Amniotic epithelial cell (primary cell): ENCODE data around the gene SPCS3.
A peak's percentile ranks its signal among the peaks of the same experiment; 100 is the strongest.
"Not testable (repeated sequence)": the region's sequence is repeated elsewhere in the genome, so short reads cannot be mapped to it uniquely, and the experiment has no call there.

Source experiments
- DNase-seq: peaks from one replicate; pipeline ENCODE4 v3.0.0-alpha.2; 2010; ENCODE audit warnings: low read depth

Gene SPCS3

DNA sequence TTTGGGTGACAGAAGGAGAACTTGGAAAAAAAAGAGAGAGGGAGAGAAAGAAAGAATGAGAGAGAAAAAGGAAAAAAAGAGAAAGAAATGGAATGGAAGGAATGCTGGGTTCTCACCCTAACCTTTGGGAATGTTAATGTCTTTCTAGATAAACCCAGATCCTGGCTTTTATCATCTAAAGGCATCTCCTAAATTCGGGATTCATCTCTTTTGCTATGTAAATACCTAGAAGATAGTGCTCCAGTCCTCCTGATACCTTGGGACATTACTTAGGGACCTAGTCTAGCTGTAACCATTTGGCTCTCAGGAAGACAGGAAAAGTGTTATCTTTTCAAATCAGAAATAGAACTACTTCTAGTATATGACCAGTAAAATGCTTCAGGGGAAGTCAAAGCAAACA, 15.8 kb upstream of the SPCS3 start:
- no peak for DNase-seq

DNA sequence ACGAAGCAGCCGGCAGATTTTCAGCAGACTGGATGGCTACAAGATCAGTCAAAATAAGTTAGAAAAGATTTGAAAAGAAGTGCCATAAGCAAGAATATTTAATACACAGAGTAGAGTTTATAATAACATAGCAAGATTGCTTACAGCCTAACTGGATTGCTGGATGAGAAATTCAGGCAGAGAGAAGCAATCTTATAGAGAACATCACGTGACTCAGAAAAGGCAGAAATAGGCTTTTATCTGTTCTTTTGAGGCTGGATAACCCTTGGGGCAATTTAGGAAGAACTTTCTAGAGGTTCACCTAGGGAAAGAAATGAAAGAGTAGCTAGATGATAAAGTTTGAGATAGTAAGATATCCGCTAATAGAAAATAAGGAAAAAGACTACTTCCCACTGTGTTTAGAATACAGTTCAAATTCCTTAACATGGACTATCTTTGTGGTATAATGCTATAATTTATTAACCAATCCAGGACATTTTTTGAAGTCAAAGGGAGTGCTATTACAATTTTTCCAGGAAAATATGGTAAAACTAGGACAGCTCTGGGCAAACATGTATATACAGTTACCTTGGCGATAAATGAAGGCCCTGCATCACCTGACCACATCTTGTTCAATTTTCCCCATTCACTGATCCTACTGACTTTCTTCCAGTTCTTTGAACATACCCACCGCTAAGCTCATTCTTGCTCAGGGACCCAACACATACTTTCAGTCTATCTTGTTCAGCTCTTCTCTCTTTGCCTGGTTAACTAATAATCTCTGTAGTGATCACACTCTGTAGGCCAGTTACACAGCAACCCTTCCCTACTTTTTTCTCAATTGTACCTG, 12.7 kb upstream of the SPCS3 start:
- DNase-seq: no peak

DNA sequence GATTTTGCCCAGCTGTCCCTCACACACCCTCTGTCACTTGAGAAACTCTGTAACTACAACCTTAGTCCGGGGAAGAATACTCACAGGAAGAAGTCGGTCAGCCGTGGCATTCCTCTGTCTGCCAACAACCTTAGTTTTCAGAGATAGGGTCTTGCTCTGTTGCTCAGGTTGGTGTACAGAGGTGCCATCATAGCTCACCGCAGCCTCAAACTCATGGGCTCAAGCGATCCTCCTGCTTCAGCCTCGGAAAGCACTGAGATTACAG, 12.2 kb upstream of the SPCS3 start:
- DNase-seq: no peak

DNA sequence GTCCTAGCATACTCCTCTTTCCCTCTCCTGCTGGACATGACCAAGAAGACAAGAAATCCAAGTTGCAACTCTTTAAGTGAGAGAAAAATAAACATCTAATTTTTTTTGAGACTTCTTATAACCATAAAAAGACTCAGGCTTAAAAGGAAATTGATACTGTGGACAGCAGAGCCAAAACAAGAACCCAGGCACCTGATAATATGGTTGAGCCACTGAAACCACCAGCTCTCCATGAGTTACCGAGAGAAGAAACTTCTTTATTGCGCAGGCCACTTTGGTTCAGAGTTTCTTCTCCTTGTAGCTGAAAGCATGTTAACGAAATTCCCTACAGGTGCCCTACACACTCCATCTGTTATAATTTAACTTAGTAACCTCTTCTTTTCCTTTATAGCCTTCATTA, 11.3 kb upstream of the SPCS3 start:
- DNase-seq: no peak

DNA sequence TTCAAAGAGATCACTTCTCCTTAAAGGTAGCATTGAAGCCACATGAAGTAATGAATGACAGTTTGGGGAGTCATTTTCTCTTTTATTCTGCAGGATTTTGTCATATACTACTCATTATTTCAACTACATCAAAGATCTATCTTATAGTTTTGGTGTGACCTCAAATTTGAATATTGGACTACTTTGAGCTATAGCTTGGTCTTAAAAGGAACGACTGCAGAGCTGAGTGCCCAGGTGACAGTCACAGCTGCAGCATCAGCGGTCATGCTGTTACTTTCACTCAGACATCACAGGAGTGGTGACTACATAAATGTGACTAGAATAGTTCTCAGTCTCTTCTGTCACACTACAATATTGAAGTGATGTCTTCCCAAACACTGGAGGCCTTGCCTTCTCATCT, 10.7 kb upstream of the SPCS3 start:
- no peak for DNase-seq

DNA sequence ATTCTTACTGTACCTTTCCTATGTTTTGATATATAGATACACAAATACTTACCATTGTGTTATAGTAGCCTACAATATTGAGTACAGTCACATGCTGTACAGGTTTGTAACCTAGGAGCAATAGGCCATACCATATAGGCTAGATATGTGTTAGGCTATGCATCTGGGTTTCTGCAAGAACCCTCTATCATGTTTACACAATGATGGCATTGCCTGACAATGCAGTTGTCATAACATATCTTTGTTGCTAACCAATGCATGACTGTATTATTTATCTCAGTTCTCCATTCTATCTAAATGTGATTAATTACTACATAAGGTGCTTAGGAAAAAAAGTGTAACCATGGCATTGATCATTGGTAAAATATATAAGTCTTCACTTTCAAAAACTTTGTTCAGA, 10.0 kb upstream of the SPCS3 start:
- no peak for DNase-seq

DNA sequence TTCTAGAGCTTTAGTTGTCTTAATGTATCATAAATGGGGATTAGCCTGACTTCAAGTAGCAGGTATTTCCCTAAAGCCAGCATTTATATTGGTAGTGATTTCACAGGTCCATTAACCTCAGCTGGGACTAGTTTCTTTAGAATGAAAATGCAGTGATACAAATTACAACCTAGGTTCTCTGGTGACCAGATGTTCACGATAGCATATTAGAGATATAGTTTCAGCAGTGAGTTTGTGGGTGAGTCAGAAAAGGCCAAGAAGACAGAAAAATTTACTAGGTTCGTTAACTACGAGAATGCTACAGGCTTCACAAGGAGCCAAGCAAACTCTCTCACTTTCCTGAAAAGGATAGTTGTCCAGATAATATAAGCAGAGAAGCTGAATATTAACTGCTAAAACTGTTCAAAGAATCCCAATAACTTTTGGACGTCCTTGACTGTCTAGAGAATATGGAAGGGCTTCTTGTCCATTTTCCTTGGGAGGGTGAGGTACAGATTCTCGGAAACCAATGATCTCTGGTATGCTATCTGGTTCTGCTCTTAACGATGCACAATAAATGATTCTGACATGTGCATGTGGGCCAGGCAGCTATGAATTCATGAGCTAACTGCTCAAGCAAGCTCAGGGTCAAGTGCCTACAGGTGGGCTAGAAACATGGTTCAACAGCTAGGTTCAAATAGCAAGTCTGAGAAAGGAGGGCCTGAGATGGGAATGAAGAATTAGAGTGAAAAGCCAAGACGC, 6.0 kb upstream of the SPCS3 start:
- DNase-seq: no peak

DNA sequence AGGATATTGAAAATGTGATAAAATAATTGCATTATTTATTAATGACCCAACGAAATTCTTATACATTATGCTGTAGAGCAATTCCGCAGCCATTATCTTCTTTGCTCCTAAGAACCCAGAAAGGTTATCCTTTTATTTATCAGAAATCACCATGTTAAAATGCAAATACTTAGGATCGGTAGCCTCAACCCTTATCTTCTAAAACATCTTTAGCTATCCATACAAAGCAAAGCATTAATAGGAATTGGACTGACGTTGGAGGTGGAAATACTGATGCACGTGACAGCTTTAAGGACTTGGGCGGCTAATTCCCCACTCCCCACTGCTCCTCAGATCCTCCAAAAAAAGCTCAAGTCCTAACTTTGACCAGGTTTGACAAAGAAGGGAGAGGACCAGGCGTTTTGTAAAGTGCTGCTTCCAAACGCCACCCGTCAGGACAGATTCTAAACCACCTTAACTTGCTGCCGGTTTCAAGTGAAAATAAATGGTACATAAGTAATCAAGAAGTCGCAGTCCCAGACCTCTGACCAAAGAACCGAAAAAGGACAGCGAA, 539 bp upstream of the SPCS3 start:
- no peak for DNase-seq

DNA sequence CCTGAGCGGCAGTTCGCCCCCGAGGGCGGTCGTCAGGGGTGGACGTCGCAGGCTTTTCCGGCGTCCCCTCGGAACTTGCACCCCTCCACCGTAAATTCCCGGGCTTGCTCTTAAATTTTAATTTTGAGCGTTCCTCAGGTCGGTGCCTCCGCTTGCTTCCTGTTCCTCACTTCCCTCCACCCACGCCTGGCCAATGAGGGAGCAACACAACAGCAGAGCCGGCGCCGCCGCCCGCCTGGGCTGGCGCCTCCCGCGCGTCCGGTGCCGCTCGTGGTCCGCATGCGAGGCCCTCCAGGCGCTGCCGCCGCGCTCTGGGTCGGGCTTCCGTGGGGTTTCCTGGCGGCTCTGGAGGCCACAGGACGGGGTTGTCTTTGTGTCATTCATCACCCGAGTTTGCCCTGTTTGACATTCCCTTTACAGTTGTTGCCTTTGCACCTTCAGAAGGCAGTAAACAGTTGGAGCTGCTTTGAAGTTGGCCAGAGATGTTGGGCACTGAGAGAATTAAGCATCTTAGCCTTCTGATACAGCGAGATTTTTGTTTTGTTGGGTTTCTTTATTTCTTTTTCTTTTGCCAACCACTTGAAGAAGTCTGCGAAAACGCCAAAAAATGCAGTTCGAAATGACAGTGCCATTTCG, 692 bp downstream of the SPCS3 start:
- DNase-seq: peak; percentile 84

DNA sequence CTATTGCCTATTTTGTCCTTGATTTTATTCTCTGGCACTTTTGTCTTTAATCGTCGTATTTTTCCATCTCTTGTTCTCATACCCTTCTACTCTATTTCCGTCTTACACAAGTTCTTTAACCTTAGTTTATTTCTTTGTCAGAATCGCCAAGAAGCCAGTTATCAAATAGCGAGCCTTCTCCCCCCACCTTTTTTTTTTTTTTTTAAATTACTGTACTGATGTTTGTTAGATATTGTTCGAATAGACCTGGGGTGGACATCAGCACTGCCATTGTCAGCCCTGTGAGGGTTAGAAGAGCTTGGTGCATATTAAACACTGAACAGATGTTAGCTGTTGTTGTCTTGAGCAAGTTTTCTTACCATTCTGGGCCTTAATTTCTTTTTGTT, 1.2 kb downstream of the SPCS3 start:
- no peak for DNase-seq

DNA sequence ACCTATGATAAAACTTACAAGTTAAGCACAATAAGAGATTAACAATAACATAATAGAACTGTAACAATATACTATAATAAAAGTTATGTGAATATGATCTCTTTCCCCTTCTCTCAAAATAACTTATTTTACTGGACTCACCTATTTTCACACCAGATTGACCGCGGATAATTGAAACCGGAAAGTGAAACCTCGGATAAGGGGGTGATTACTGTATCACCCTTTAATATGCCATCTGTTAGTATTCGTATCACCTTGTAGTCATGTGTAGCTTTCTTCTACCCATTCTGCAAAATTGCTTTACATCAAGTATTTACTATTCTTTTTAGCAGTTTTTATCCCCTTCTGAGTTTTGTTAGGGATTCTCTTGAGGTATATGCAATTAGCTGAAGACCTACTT, 1.8 kb downstream of the SPCS3 start:
- DNase-seq: no peak

DNA sequence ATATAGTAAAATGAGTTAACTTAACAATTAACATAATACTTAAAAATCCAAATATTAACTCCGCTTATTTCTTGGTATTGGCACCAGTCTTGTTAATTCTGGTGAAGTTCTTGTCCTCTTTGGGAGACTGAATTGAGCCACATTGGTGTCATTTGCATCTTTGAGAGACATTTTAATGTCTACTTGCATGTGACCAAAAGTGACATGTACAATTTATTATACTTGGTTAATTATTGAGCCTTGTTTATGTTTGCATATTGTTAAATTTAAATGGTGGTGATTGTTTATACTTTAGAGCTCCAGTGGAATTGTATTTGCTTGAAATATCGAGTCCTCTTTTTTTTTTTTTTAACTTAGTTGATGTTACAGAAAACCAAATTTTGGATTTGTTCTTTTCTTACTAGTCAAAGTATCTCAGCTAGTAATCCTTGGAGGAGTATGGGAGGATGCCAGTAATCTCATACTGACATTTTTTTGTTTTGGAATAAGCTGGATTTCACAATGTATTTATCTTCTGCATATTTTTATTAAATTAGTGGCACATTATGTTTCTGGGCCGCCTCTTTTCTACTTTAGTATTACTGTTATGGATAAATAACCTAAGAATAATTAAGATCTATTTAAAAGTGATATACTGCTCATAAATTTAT, 3.9 kb downstream of the SPCS3 start:
- peak; percentile 40 for DNase-seq

DNA sequence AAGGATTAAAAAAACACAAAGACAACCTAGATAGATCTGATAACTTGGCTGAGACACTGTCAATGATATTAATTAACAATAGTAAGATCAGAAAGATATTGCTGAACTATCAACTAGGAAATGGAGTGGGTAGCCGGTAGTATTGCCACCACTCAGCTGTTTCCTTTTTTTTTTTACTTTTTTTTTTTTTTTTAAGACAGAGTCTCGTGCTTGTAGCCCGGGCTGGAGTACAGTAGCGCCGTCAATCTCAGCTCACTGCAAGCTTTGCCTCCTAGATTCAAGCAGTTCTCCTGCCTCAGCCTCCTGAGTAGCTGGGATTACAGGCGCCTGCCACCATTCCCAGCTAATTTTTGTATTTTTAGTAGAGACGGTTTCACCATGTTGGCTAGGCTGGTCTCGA, 5.1 kb downstream of the SPCS3 start:
- not testable (repeated sequence) for DNase-seq

DNA sequence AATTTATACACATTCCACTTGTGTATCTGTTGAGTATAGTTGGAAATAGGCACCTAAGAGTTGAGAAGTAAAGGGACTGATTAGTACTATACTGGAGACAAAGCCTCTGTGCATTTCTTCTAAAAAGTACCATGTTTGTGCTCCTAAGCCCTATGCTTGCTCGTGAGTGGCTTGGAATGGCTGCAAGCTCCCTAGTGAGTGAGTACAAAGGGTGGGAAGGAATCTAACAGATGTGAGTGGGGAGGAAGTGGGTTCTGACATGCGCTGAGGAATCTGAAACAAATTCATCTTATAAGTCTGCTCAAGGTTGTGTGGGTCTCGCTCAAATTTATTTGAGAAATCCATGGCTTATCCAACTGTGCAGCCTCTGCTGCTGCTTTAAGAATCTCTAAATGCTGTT, 13.3 kb downstream of the SPCS3 start:
- peak; percentile 80 for DNase-seq

DNA sequence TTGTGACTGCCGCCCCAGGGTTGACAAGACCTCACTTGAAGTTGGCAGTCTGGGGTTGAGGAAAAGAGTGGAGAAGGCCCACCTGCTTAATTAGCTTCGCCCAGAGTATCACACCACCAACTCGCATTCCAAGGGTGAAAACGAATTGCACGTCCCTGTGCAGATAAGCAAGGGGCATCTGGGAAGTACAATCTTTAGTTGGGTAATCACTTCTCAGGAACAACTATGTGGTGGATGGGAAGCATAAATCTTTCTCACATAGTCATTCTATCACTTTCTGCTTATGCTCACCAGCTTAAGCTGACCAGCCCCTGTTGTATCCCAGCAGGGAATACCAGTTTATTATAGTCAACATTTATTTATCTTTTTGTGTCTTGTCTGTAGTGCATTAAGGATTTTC, 14.3 kb downstream of the SPCS3 start:
- DNase-seq: peak; percentile 89

DNA sequence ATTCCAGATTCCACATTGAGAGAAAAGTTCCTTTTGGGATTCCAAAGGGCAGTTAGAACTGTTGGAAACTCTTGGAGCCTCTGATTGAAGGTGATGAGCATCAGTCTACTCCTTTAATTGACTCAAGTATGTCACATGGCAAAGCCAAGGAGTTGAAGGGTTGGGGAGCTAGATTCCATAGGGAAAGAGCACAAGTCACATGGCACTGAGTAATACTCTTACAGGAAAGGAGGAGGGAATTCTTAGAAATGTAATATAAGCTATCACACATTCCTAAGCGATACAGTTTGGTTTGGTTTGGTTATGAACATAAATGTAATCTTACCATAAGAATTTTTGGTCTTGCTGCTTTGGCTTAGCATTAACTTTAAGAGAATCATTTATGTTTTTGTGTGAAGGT, 15.7 kb downstream of the SPCS3 start:
- DNase-seq: peak; percentile 56

DNA sequence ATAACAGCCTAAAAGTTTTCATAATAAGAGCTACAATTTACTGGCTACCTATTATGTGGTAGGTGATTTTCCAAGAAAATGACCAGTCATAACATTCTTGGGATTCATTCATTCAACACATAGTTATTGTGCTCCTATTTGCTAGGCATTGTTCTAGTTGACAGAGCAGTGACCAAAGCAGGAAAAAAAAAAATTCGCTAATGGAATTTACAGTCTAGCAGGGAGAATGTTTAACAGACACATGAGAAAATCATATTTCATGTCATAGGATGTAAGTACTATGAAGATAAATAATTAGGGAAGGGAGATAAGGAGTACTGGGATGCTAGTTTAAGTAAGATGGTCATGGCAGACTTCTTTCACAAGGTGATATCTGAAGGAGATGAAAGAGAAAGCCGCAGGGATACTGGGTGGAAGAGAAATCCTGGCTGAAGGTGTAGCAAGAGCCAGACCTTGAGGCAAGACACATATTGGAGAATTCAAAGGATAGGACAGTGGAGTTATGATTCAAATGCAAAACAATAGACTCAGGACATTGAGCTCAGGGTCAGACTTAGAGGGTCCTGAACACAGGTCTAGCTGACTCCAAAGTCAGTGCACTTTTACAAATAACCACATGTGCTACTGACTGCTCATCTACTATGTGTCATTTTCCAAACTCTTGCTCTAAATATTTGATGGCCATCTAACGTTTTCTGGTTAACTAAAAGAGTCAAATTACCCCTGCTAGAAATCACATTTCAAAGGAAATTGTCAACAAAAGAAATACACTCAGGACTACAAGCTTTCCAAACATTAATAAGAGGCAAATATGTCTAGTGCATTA, 20.4 kb downstream of the SPCS3 start:
- no peak for DNase-seq

DNA sequence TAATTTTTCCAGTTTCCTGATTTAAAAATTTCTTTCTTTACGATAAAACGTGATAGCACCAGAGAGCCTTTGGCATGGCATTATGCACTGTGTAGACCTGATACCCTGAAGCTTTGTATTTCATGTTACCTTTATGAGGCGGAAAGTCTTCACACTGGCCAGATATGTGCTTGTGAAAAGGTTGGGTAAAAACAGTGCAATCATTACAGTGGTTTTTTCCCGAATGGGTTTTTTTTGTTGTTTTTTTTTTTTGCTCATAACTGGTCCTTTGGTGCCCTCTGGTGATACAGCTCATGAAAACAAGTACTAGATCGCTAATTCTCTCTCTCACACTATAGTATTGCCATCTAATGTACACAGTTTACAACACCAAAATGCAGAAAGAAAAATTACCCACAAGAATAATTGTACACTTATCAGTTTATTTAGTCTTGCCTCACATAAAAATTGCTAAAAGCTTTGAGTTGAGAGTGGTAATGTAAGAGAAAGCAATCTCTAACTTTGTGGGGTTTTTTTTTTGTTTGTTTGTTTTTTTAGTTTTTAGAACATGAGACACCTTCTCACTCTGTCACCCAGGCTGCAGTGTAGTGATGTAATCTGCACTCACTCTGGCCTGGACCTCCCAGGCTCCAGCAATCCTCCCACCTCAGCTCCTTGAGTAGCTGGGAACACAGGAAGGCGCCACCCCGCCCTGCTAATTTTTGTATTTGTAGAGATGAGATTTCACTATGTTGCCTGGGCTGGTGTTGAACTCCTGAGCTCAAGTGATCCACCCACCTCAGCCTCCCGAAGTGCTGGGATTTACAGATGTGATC, 21.3 kb downstream of the SPCS3 start:
- peak; percentile 53 for DNase-seq

DNA sequence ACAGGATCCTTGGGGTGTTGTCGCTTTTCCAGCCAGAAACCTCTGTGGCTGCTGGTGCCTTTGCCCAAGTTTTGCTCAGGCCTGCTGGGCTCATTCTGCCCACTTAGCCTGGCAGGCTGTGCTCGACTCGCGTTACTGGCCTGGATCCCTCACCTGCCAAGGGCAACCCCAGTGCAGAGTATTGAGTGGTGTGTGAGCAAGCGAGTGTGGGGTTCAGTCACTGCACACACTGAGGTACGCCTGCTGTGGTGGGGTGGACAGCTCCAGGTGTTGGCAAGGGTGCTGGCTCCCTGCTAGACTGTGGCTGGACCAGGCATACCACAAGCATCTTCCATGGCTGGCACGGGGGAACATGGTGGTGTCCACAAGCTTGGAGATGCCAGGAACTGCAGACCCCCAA, 22.6 kb downstream of the SPCS3 start:
- DNase-seq: no peak

DNA sequence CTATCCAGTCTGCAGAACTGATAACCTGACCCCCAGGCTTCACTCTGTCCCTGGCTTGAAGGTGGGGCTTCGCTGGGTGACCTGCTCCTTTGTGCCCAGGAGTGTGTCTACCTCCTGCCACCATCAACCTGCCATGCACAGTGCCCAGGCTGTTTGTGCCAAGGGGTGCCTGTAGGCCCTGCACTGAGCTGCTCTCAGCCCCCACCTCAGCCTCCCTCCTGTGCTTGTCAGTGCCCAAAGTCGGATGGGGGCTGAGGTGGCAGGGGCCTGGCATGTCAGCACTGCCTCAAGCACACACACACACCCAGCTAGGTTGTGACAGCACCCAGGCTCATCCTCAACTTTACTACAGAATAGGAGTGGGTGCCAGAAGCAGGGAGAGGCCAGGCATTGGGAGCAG, 23.5 kb downstream of the SPCS3 start:
- no peak for DNase-seq

DNA sequence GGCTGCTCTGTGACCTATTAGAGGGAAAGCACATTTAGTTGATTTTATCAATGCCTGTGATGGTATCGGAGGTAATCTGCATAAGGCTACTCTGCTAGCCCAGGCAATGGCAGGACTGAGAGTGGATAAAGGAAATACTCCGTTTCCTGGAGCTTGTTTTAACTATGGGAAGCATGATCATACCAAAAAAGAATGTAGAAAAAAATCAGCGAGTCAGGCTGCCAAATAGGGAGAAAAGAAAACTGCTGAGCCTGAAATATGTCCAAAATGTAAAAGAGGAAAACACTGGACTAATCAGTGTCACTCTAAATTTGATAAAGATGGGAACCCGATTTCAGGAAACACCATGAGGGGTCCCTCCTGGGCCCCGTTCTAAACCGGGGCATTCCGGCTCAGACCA, 25.6 kb downstream of the SPCS3 start:
- DNase-seq: not testable (repeated sequence)
